Neuronal stem cell (in vitro differentiated cells): ENCODE results near the gene NGEF.
A peak's percentile ranks its signal among the peaks of the same experiment; 100 is the strongest.

Experiments
- DNase-seq: peaks from one replicate; pipeline ENCODE4 v3.0.0-alpha.2; 2013; ENCODE audit warnings: low spot score
- H2AFZ ChIP-seq: one replicate; pipeline ENCODE4 v1.6.1; 2013; ENCODE audit warnings: mild to moderate bottlenecking, low read length, inconsistent platforms
- H2AK5ac ChIP-seq: 2 replicates; pipeline ENCODE4 v1.6.1; 2013; ENCODE audit warnings: low read depth, mild to moderate bottlenecking, inconsistent platforms, low read length, moderate library complexity, mixed read lengths
- H2BK120ac ChIP-seq: 2 replicates; pipeline ENCODE4 v1.6.1; 2013; ENCODE audit warnings: low read depth, mild to moderate bottlenecking, inconsistent platforms, low read length, moderate library complexity, mixed read lengths
- H2BK12ac ChIP-seq: one replicate; pipeline ENCODE4 v1.6.1; 2013; ENCODE audit warnings: low read length, inconsistent platforms
- H2BK15ac ChIP-seq: 2 replicates; pipeline ENCODE4 v1.6.1; 2013; ENCODE audit warnings: mild to moderate bottlenecking, low read length, inconsistent platforms, mixed read lengths
- H2BK5ac ChIP-seq: one replicate; pipeline ENCODE4 v1.6.1; 2013; ENCODE audit warnings: inconsistent platforms, mild to moderate bottlenecking, low read length, moderate library complexity
- H3K14ac ChIP-seq: one replicate; pipeline ENCODE4 v1.6.1; 2013; ENCODE audit warnings: low read length, inconsistent platforms
- H3K18ac ChIP-seq: 2 replicates; pipeline ENCODE4 v1.6.1; 2013; ENCODE audit warnings: low read length, inconsistent platforms
- H3K23ac ChIP-seq: 2 replicates; pipeline ENCODE4 v1.6.1; 2013; ENCODE audit warnings: low read depth, mild to moderate bottlenecking, mixed read lengths, low read length, inconsistent platforms; ENCODE audit not compliant: poor library complexity
- H3K27ac ChIP-seq: replicated peaks from 3 replicates; pipeline ENCODE4 v1.5.1; 2013; ENCODE audit warnings: low read length, inconsistent platforms
- H3K27me3 ChIP-seq, 3 experiments: 2 replicates each; pipeline ENCODE4 v1.6.1; 2013; ENCODE audit warnings: low read length in 3 of 3, mild to moderate bottlenecking in 2 of 3, inconsistent platforms in 1 of 3, low read depth in 1 of 3, mixed read lengths in 1 of 3, moderate library complexity in 1 of 3; ENCODE audit not compliant: control insufficient read depth in 3 of 3, insufficient read depth in 3 of 3
- H3K36me3 ChIP-seq, 2 donors: replicated peaks in 1 of 2; 2 replicates each; pipeline ENCODE4 v1.6.1; 2013; ENCODE audit warnings: low read length in 2 of 2; ENCODE audit not compliant: control insufficient read depth in 2 of 2, insufficient read depth in 2 of 2
- H3K4ac ChIP-seq: 2 replicates; pipeline ENCODE4 v1.6.1; 2013; ENCODE audit warnings: inconsistent platforms, mild to moderate bottlenecking, low read length, moderate library complexity
- H3K4me1 ChIP-seq, 2 donors: 1 replicate in 1 of 2; 2 replicates in 1 of 2; pipeline ENCODE4 v1.6.1; 2013; ENCODE audit warnings: low read length in 2 of 2, low read depth in 1 of 2; ENCODE audit not compliant: control insufficient read depth in 2 of 2, insufficient read depth in 1 of 2
- H3K4me2 ChIP-seq: one replicate; pipeline ENCODE4 v1.6.1; 2013; ENCODE audit warnings: mild to moderate bottlenecking, low read length, inconsistent platforms; ENCODE audit not compliant: insufficient read depth, poor library complexity, severe bottlenecking
- H3K4me3 ChIP-seq, 2 donors: 2 replicates each; pipeline ENCODE4 v1.5.1; 2013; ENCODE audit warnings: low read length in 2 of 2, mild to moderate bottlenecking in 2 of 2, inconsistent platforms in 1 of 2, moderate library complexity in 1 of 2
- H3K79me1 ChIP-seq: one replicate; pipeline ENCODE4 v1.6.1; 2013; ENCODE audit warnings: low read depth, mild to moderate bottlenecking, inconsistent platforms, low read length, moderate library complexity
- H3K9ac ChIP-seq: one replicate; pipeline ENCODE4 v1.6.1; 2013; ENCODE audit warnings: mild to moderate bottlenecking, low read depth, low read length, inconsistent platforms; ENCODE audit not compliant: poor library complexity
- H3K9me3 ChIP-seq, 2 donors: replicated peaks in 1 of 2; 2 replicates each; pipeline versions ENCODE3 to v1.6.1; 2013; ENCODE audit warnings: low read length in 2 of 2, mild to moderate bottlenecking in 2 of 2, inconsistent platforms in 1 of 2, low read depth in 1 of 2, mixed read lengths in 1 of 2, moderate library complexity in 1 of 2; ENCODE audit not compliant: control insufficient read depth in 2 of 2, insufficient read depth in 1 of 2
- H4K8ac ChIP-seq: one replicate; pipeline ENCODE4 v1.6.1; 2013; ENCODE audit warnings: low read depth, mild to moderate bottlenecking, inconsistent platforms, low read length, moderate library complexity
- H4K91ac ChIP-seq: one replicate; pipeline ENCODE4 v1.6.1; 2013; ENCODE audit warnings: low read length, low read depth, mild to moderate bottlenecking, inconsistent platforms; ENCODE audit not compliant: poor library complexity
- WGBS, 2 donors: extraction: QIAGEN DNeasy Blood & Tissue Kit; methylation state at CpG; one replicate each; pipeline ENCODE4 v1.1.7; 2013; ENCODE audit warnings: missing lambda C conversion rate in 2 of 2, mixed read lengths in 1 of 2; ENCODE audit not compliant: insufficient read length in 2 of 2, insufficient replicate concordance in 1 of 2; ENCODE audit errors: extremely low coverage in 2 of 2; 5-methylcytosine and 5-hydroxymethylcytosine counted together

NGEF gene

DNA sequence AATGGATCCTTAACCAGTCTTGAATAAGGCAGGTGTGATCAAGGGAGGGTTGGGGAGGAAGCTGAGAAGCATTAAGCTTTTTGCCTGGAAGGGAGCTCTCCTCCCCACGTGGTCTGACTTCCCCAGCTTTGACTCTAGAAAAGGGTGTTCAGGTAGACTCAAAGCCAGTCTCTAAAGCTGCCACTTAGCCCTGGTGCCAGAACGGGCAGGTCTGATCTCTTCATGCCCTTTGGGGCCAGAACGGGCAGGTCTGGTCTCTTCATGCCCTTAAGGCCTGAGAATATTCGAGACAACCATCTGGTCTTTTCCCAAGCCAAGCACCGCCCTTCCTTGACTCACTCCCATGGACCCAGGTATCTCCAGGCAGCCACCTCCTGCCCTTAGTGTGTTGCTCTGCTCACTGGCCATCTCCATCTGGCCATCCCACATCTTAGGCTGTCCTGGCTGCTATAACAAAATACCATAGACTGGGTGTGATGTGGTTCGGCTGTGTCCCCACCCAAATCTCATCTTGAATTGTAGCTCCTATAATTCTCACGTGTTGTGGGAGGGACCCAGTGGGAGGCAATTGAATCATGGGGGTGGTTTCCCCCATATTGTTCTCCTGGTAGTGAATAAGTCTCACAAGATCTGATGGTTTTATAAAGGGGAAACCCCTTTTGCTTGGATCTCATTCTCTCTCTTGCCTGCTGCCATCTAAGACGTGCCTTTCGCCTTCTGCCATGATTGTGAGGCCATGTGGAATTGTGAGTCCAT, 83.6 kb downstream of the NGEF start:
- WGBS, 2 donors: no CpG with 5 or more reads among the region's 9 CpGs

GRCh38 chr2:232928551-232929302, 84.3 kb downstream of the NGEF start:
- Histone ChIP-seq H3K14ac (no peak overlapping the region), H3K4me2 (peak overlapping the region; percentile 84), H2AFZ (peak overlapping the region; percentile 92), H3K4ac (no peak overlapping the region), H2BK120ac (no peak overlapping the region), H2BK12ac (no peak overlapping the region), H3K18ac (peak overlapping the region; percentile 92), H2BK15ac (peak overlapping the region; percentile 46), H3K9me3 (peaks cover 0 to 4% of the 10 kb centered on the region in 2 donors), H3K4me1 (peaks cover 0 to 15% of the 10 kb centered on the region in 2 donors), H4K91ac (no peak overlapping the region), H3K23ac (peak overlapping the region; percentile 14), H3K9ac (peak overlapping the region; percentile 65), H3K4me3 (peak overlapping the region; percentile 43 to 82), H3K27me3 (peaks cover 8 to 75% (median 48%) of the 10 kb centered on the region in 3 experiments), H3K79me1 (no peaks in the 10 kb centered on the region), H3K27ac (no peak overlapping the region), H3K36me3 (no peaks in the 10 kb centered on the region), H4K8ac (no peak overlapping the region), H2AK5ac (no peak overlapping the region), H2BK5ac (no peak overlapping the region)
- DNase-seq: peak; percentile 33
- no CpG with 5 or more reads among the region's 56 CpGs for WGBS, 2 donors

More for the DNA sequence above, 83.6 kb downstream of the NGEF start:
- H3K9me3 ChIP-seq: peaks cover 0 to 2% of the 10 kb centered on the region in 2 donors
- no peak overlapping the region for H2AK5ac ChIP-seq
- no peak overlapping the region for H2BK15ac ChIP-seq
- H3K4me2 ChIP-seq: no peak overlapping the region
- H3K18ac ChIP-seq: no peak overlapping the region
- no peak overlapping the region for H3K4me3 ChIP-seq
- H3K4me1 ChIP-seq: peaks cover 0 to 15% of the 10 kb centered on the region in 2 donors
- no peaks in the 10 kb centered on the region for H3K36me3 ChIP-seq
- no peak overlapping the region for H2AFZ ChIP-seq
- H3K79me1 ChIP-seq: no peaks in the 10 kb centered on the region
- no peak overlapping the region for H3K9ac ChIP-seq
- no peak overlapping the region for H2BK5ac ChIP-seq
- no peak overlapping the region for H4K91ac ChIP-seq
- H3K23ac ChIP-seq: no peak overlapping the region
- H2BK120ac ChIP-seq: no peak overlapping the region
- H2BK12ac ChIP-seq: no peak overlapping the region
- no peak overlapping the region for H3K4ac ChIP-seq
- DNase-seq: no peak
- H3K27ac ChIP-seq: no peak overlapping the region
- H4K8ac ChIP-seq: no peak overlapping the region
- H3K14ac ChIP-seq: no peak overlapping the region
- H3K27me3 ChIP-seq: peaks cover 8 to 71% (median 46%) of the 10 kb centered on the region in 3 experiments

DNA sequence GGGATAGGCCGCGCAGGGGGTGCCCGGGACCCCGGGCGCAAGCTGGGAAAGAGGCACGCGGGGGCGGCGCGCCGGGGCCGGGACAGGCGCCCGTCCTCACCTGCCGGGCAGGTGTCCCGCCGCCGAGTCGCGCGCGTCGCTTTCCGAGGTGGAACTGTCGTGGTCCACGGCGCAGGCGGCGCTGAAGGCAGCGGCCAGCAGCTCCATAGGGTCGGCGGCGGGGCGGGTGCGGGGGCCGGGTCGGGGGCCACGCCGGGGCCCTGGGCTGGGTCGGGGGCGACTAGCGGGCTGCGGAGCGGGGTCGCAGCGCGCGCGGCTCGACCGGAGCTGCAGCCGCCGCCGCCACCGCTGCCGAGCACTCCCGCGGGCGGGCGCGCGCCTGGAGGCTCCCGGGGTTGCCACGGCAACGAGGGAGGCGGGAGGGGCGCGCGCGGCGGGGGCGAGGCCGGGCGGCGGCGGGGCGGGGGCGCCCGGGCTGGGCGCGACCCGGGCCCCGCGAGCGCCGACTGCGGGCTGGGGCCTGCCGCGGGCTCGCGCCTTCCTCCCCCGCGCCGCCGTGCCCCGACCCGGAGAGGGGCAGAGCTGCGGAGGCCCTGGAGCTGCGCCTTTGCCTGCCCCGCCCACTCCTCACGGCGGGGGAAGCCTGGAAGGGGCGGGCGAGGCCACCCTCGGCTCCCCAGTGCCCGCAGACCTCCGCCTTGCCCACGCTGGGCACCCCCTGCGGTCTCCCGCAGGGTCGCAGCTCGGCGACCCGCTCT, 85.1 kb downstream of the NGEF start:
- Histone ChIP-seq H3K23ac (no peak overlapping the region), H3K4me3 (peak overlapping the region; percentile 43 to 83), H3K18ac (peak overlapping the region; percentile 92), H3K4me1 (peaks cover 0 to 15% of the 10 kb centered on the region in 2 donors), H2BK5ac (no peak overlapping the region), H2AFZ (peak overlapping the region; percentile 92), H3K79me1 (no peaks in the 10 kb centered on the region), H3K4ac (no peak overlapping the region), H3K27ac (no peak overlapping the region), H3K14ac (no peak overlapping the region), H3K36me3 (no peaks in the 10 kb centered on the region), H2BK120ac (no peak overlapping the region), H3K27me3 (peaks cover 8 to 69% (median 48%) of the 10 kb centered on the region in 3 experiments), H3K9me3 (peaks cover 0 to 4% of the 10 kb centered on the region in 2 donors), H3K9ac (peak overlapping the region; percentile 73), H4K91ac (no peak overlapping the region), H2BK15ac (peak overlapping the region; percentile 71), H3K4me2 (peak overlapping the region; percentile 84), H2AK5ac (no peak overlapping the region), H4K8ac (no peak overlapping the region), H2BK12ac (peak overlapping the region; percentile 52)
- no CpG with 5 or more reads among the region's 114 CpGs for WGBS, 2 donors
- peak; percentile 53 for DNase-seq
